ENCODE data around the gene SMIM44. TPM values are rescaled to one million over a fixed set of nuclear protein-coding genes. Genes with fewer than 3 reads are reported as not detected.

Gene SMIM44
- total RNA-seq, 2 donors from 2014 or later = not detected

DNA sequence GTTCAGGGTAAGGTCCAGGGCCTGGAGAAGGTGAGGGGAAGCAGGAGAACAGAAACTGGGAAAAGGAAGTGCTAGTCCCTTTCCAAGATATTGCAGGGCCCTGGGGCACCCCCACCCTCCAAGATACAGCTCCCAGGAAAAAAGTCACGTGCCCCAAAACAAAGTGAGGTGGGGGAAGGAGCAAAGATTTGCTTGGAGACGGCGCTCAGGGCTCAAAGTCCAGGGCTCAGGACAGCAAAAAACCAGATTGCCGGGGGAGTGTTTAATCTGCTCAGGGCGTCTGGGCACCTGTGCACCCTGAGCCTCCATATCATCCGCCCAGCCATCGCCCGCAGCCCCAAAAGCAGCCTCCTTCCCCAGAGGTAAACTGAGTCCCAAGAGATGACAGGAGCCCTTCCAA is 9.2 kb downstream of the SMIM44 start:
- Histone ChIP-seq H3K9me3 (ENCODE audit: control insufficient read depth, low read length) (no peaks in the 10 kb centered on the region), H3K9ac (ENCODE audit: extremely low read depth, low read length, poor library complexity, severe bottlenecking) (no peak overlapping the region), H3K27ac (ENCODE audit: low read depth, low read length) (no peak overlapping the region), H3K27me3 (ENCODE audit: control insufficient read depth, insufficient read depth, low read length, poor library complexity, severe bottlenecking) (peaks cover 21% of the 10 kb centered on the region), H3K4me1 (ENCODE audit: control insufficient read depth, insufficient read depth, low read length) (no peaks in the 10 kb centered on the region), H3K4me3 (ENCODE audit: low read length) (no peak overlapping the region), H3K36me3 (ENCODE audit: control insufficient read depth, insufficient read depth, low read length) (no peaks in the 10 kb centered on the region)
- WGBS, 2 experiments (ENCODE audit: insufficient coverage in 1 of 2, insufficient read length in 1 of 2) = 82 to 93% methylated on average over 7 to 8 of the region's 8 CpGs
- H3K9me3 Mint-ChIP-seq = peaks cover 3% of the 10 kb centered on the region
- no peak overlapping the region for H3K4me3 Mint-ChIP-seq
- no peak for TF ChIP-seq CTCF (conservative IDR thresholded peaks at IDR 0.05)
- H3K27ac Mint-ChIP-seq = no peak overlapping the region
- H3K36me3 Mint-ChIP-seq (ENCODE audit: low read depth) = no peaks in the 10 kb centered on the region
- no peak for DNase-seq
- H3K4me1 Mint-ChIP-seq = no peaks in the 10 kb centered on the region
- H3K27me3 Mint-ChIP-seq (ENCODE audit: insufficient read depth) = peaks cover 25% of the 10 kb centered on the region

DNA sequence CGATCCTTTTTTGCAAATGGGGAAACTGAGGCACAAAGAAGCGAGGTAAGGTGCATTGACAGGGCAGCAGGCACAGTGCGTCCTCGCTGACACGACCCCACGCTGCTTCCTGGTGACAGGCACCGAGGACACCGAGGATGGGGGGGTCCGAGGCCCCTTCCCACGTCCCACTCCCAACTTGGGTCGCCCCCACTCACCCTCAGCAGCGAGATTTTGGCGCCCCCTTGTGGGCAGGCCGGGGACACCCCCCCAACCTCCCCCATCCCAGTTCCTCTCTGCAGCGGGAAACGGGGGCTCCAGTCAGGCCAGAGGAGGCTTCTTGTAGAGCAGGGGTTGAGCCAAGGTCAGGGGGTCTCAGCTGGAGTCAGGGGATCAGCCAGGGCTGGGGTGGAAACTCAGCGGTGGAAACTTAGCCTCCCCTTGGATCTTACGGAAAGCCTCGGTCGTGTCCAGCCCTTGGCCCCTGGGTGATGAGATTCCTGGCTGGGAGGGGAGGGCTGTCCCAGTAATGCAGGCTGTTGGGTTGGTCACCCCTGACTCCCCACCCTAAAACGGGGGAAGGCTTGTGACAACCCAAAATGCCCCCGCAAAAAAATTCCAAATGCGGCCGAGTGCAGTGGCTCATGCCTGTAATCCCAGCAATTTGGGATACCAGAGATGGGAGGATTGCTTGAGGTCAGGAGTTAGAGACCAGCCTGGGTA is 11.1 kb downstream of the SMIM44 start:
- H3K4me3 Mint-ChIP-seq = no peak overlapping the region
- Histone ChIP-seq H3K4me1 (ENCODE audit: control insufficient read depth, insufficient read depth, low read length) (no peaks in the 10 kb centered on the region), H3K4me3 (ENCODE audit: low read length) (no peak overlapping the region), H3K9ac (ENCODE audit: extremely low read depth, low read length, poor library complexity, severe bottlenecking) (no peak overlapping the region), H3K36me3 (ENCODE audit: control insufficient read depth, insufficient read depth, low read length) (no peaks in the 10 kb centered on the region), H3K27me3 (ENCODE audit: control insufficient read depth, insufficient read depth, low read length, poor library complexity, severe bottlenecking) (peaks cover 21% of the 10 kb centered on the region), H3K9me3 (ENCODE audit: control insufficient read depth, low read length) (no peaks in the 10 kb centered on the region), H3K27ac (ENCODE audit: low read depth, low read length) (no peak overlapping the region)
- no peak overlapping the region for H3K27ac Mint-ChIP-seq
- no peaks in the 10 kb centered on the region for H3K4me1 Mint-ChIP-seq
- peaks cover 29% of the 10 kb centered on the region for H3K27me3 Mint-ChIP-seq (ENCODE audit: insufficient read depth)
- DNase-seq = peak; percentile 80
- peaks cover 12% of the 10 kb centered on the region for H3K9me3 Mint-ChIP-seq
- H3K36me3 Mint-ChIP-seq (ENCODE audit: low read depth) = no peaks in the 10 kb centered on the region
- TF ChIP-seq CTCF (conservative IDR thresholded peaks at IDR 0.05) = peak; percentile 90
- 45 to 61% methylated on average over 7 to 20 of the region's 24 CpGs for WGBS, 2 experiments (ENCODE audit: insufficient coverage in 1 of 2, insufficient read length in 1 of 2)

- Histone ChIP-seq H3K9me3 (ENCODE audit: control insufficient read depth, low read length) (no peaks in the 10 kb centered on the region), H3K27me3 (ENCODE audit: control insufficient read depth, insufficient read depth, low read length, poor library complexity, severe bottlenecking) (peaks cover 17% of the 10 kb centered on the region), H3K9ac (ENCODE audit: extremely low read depth, low read length, poor library complexity, severe bottlenecking) (no peak overlapping the region), H3K36me3 (ENCODE audit: control insufficient read depth, insufficient read depth, low read length) (no peaks in the 10 kb centered on the region), H3K4me1 (ENCODE audit: control insufficient read depth, insufficient read depth, low read length) (no peaks in the 10 kb centered on the region), H3K27ac (ENCODE audit: low read depth, low read length) (no peak overlapping the region), H3K4me3 (ENCODE audit: low read length) (no peak overlapping the region)
- no peaks in the 10 kb centered on the region for H3K4me1 Mint-ChIP-seq
- peaks cover 12% of the 10 kb centered on the region for H3K9me3 Mint-ChIP-seq
- no peak overlapping the region for H3K4me3 Mint-ChIP-seq
- TF ChIP-seq CTCF (conservative IDR thresholded peaks at IDR 0.05) = no peak
- WGBS, 2 experiments (ENCODE audit: insufficient coverage in 1 of 2, insufficient read length in 1 of 2) = 74 to 86% methylated on average over 9 to 11 of the region's 11 CpGs
- no peak overlapping the region for H3K27ac Mint-ChIP-seq
- DNase-seq = peak; percentile 40
- peaks cover 36% of the 10 kb centered on the region for H3K27me3 Mint-ChIP-seq (ENCODE audit: insufficient read depth)
- H3K36me3 Mint-ChIP-seq (ENCODE audit: low read depth) = no peaks in the 10 kb centered on the region
Observed at GRCh38 chr19:3470500-3471128, 12.6 kb downstream of the SMIM44 start.
